H9 (cell line): Measurements from ENCODE around the gene TMEM178B. TPM values are rescaled to one million over a fixed set of nuclear protein-coding genes. Genes with fewer than 3 reads are reported as not detected.

ENCODE experiments used
- DNase-seq: peaks from one replicate; pipeline ENCODE4 v3.0.0-alpha.2; 2017
- H2AFZ ChIP-seq: one replicate; pipeline ENCODE4 v1.6.1; 2013; ENCODE audit warnings: mild to moderate bottlenecking, low read length, control low read depth, moderate library complexity
- H2AK5ac ChIP-seq: 2 replicates; pipeline ENCODE4 v1.6.1; 2013; ENCODE audit warnings: low read length, control low read depth, mixed read lengths; ENCODE audit not compliant: insufficient read length
- H2BK120ac ChIP-seq: one replicate; pipeline ENCODE4 v1.6.1; 2013; ENCODE audit warnings: low read depth, mild to moderate bottlenecking, low read length, control low read depth, inconsistent platforms; ENCODE audit not compliant: poor library complexity, severe bottlenecking
- H2BK12ac ChIP-seq: 2 replicates; pipeline ENCODE4 v1.6.1; 2013; ENCODE audit warnings: low read length, control low read depth, mixed read lengths, low read depth; ENCODE audit not compliant: insufficient read length
- H2BK15ac ChIP-seq: 2 replicates; pipeline ENCODE4 v1.6.1; 2013; ENCODE audit warnings: low read depth, low read length, control low read depth
- H2BK20ac ChIP-seq: one replicate; pipeline ENCODE4 v1.6.1; 2013; ENCODE audit warnings: low read depth, mild to moderate bottlenecking, low read length, control low read depth, inconsistent platforms; ENCODE audit not compliant: poor library complexity, severe bottlenecking
- H2BK5ac ChIP-seq: 2 replicates; pipeline ENCODE4 v1.6.1; 2013; ENCODE audit warnings: low read length, control low read depth, mixed read lengths; ENCODE audit not compliant: insufficient read length
- H3K14ac ChIP-seq: 2 replicates; pipeline ENCODE4 v1.6.1; 2013; ENCODE audit warnings: low read length, control low read depth; ENCODE audit not compliant: insufficient read depth
- H3K18ac ChIP-seq: 2 replicates; pipeline ENCODE4 v1.6.1; 2013; ENCODE audit warnings: low read depth, mild to moderate bottlenecking, mixed read lengths, low read length, control low read depth; ENCODE audit not compliant: insufficient read length
- H3K23ac ChIP-seq: 2 replicates; pipeline ENCODE4 v1.6.1; 2013; ENCODE audit warnings: low read length, control low read depth, mixed read lengths, low read depth; ENCODE audit not compliant: insufficient read length
- H3K23me2 ChIP-seq: 2 replicates; pipeline ENCODE4 v1.6.1; 2013; ENCODE audit warnings: low read depth, mild to moderate bottlenecking, mixed read lengths, low read length, control low read depth; ENCODE audit not compliant: insufficient read length, poor library complexity, severe bottlenecking
- H3K27ac ChIP-seq: 2 replicates; pipeline ENCODE4 v1.5.1; 2013; ENCODE audit warnings: low read length, control low read depth, mixed read lengths, low read depth; ENCODE audit not compliant: insufficient read length
- H3K27me3 ChIP-seq: 2 replicates; pipeline ENCODE4 v1.6.1; 2013; ENCODE audit warnings: low read length, control low read depth, inconsistent platforms; ENCODE audit not compliant: insufficient read depth
- H3K4ac ChIP-seq: 2 replicates; pipeline ENCODE4 v1.6.1; 2013; ENCODE audit warnings: low read depth, mild to moderate bottlenecking, control low read depth, inconsistent platforms, low read length, moderate library complexity
- H3K4me1 ChIP-seq: 2 replicates; pipeline ENCODE4 v1.6.1; 2013; ENCODE audit warnings: low read length, control low read depth, inconsistent platforms; ENCODE audit not compliant: insufficient read depth
- H3K4me2 ChIP-seq: 2 replicates; pipeline ENCODE4 v1.6.1; 2013; ENCODE audit warnings: low read length, control low read depth, mixed read lengths; ENCODE audit not compliant: insufficient read length, insufficient read depth
- H3K56ac ChIP-seq: 2 replicates; pipeline ENCODE4 v1.6.1; 2013; ENCODE audit warnings: low read depth, mild to moderate bottlenecking, mixed read lengths, low read length, control low read depth; ENCODE audit not compliant: insufficient read length
- H3K79me1 ChIP-seq: 2 replicates; pipeline ENCODE4 v1.6.1; 2013; ENCODE audit warnings: low read depth, mild to moderate bottlenecking, moderate library complexity, low read length, control low read depth, inconsistent platforms; ENCODE audit not compliant: insufficient read depth, poor library complexity, severe bottlenecking
- H3K79me2 ChIP-seq: 2 replicates; pipeline ENCODE4 v1.6.1; 2013; ENCODE audit warnings: low read length, control low read depth, inconsistent platforms; ENCODE audit not compliant: insufficient read depth
- H3K9ac ChIP-seq: 2 replicates; pipeline ENCODE4 v1.6.1; 2013; ENCODE audit warnings: low read length, control low read depth, mixed read lengths; ENCODE audit not compliant: insufficient read length; ENCODE audit errors: extremely low read depth
- H3K9me3 ChIP-seq: one replicate; pipeline ENCODE4 v1.6.1; 2013; ENCODE audit warnings: low read depth, low read length, inconsistent platforms; ENCODE audit not compliant: control insufficient read depth
- H3T11ph ChIP-seq: one replicate; pipeline ENCODE4 v1.6.1; 2013; ENCODE audit warnings: mild to moderate bottlenecking, low read length, control low read depth, inconsistent platforms
- H4K20me1 ChIP-seq: one replicate; pipeline ENCODE4 v1.6.1; 2013; ENCODE audit not compliant: control insufficient read depth, insufficient read length, insufficient read depth
- H4K5ac ChIP-seq: 2 replicates; pipeline ENCODE4 v1.6.1; 2013; ENCODE audit warnings: low read depth, mild to moderate bottlenecking, mixed read lengths, low read length, control low read depth; ENCODE audit not compliant: insufficient read length
- H4K8ac ChIP-seq: replicated peaks from 2 replicates; pipeline ENCODE4 v1.6.1; 2013; ENCODE audit warnings: low read length, control low read depth, mixed read lengths, low read depth; ENCODE audit not compliant: insufficient read length
- H4K91ac ChIP-seq: 2 replicates; pipeline ENCODE4 v1.6.1; 2013; ENCODE audit warnings: low read depth, mild to moderate bottlenecking, moderate library complexity, mixed read lengths, low read length, control low read depth; ENCODE audit not compliant: insufficient read length
- H3K27ac Mint-ChIP-seq, 3 experiments: 2 replicates in 2 of 3; 3 replicates in 1 of 3; pipeline ENCODE4 v1.8.0; 2020 to 2021; ENCODE audit warnings: mixed read lengths in 3 of 3, mild to moderate bottlenecking in 1 of 3, moderate library complexity in 1 of 3
- H3K27me3 Mint-ChIP-seq: 2 replicates; pipeline ENCODE4 v1.8.0; 2021; ENCODE audit warnings: low read depth, mild to moderate bottlenecking, moderate library complexity, mixed read lengths
- H3K36me3 Mint-ChIP-seq, 3 experiments: 2 replicates in 2 of 3; 3 replicates in 1 of 3; pipeline ENCODE4 v1.8.0; 2020 to 2021; ENCODE audit warnings: low read depth in 3 of 3, mixed read lengths in 3 of 3; ENCODE audit not compliant: insufficient read depth in 1 of 3
- H3K4me1 Mint-ChIP-seq, 2 experiments: 2 replicates each; pipeline ENCODE4 v1.8.0; 2020; ENCODE audit warnings: mixed read lengths in 2 of 2
- H3K4me3 Mint-ChIP-seq, 2 experiments: 2 replicates in 1 of 2; 3 replicates in 1 of 2; pipeline ENCODE4 v1.8.0; 2020 to 2021; ENCODE audit warnings: mild to moderate bottlenecking in 2 of 2, mixed read lengths in 2 of 2, moderate library complexity in 1 of 2
- H3K9me3 Mint-ChIP-seq, 2 experiments: 2 replicates in 1 of 2; 3 replicates in 1 of 2; pipeline ENCODE4 v1.8.0; 2020; ENCODE audit warnings: mild to moderate bottlenecking in 2 of 2, mixed read lengths in 2 of 2, moderate library complexity in 1 of 2
- WGBS: extraction: QIAGEN DNeasy Blood & Tissue Kit; methylation state at CpG from one replicate; pipeline ENCODE4 v1.1.7; 2013; ENCODE audit warnings: missing lambda C conversion rate, low lambda C conversion rate, mixed read lengths; ENCODE audit not compliant: insufficient read length; ENCODE audit errors: extremely low coverage; 5-methylcytosine and 5-hydroxymethylcytosine counted together
- total RNA-seq: library from RNA; stranded (reverse); gene quantifications from 2 replicates; pipeline ENCODE4 v1.2.1, GENCODE V29; 2021
- TF ChIP-seq, protein P1 (sequence below): fragments of 200-600 bp; sonication (generic); conservative IDR thresholded peaks from 3 replicates; pipeline ENCODE4 v1.8.0; 2021; ENCODE audit warnings: antibody characterized with exemption, mild to moderate bottlenecking

TMEM178B gene
- total RNA-seq, 1 experiment from 2014 or later = 11.3 TPM

DNA sequence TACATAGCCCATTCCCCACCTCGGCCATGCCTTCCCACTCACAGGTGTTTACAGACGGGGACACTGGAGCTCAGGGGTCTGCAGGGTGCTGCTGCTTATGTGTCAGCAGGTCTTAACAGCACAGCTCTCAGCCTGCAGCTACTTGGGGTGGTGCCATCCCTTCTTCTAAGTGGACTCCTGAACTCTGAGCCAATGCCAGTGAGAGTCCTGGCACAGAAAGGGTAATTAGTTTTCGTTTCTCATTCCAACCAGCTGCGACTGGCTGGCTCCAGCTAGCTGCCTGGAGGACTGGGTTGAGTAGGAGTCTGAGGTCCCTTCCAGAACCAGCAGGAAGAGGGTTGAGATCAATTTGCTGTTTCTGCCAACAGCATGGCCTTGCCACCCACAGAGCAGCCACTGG, 389.1 kb downstream of the TMEM178B start:
- DNase-seq = no peak
- H4K8ac ChIP-seq = no peak overlapping the region
- H3K27me3 ChIP-seq = no peaks in the 10 kb centered on the region; the same call in 1 of the 2 replicates
- H2BK5ac ChIP-seq = no peak overlapping the region
- Mint-ChIP-seq H3K4me1 (peaks cover 10 to 14% of the 10 kb centered on the region in 2 experiments), H3K27ac (peak overlapping the region in 1 of 3 experiments; percentile 63; a peak in 1 of 7 replicates), H3K27me3 (peaks cover 2% of the 10 kb centered on the region), H3K4me3 (no peak overlapping the region), H3K9me3 (no peaks in the 10 kb centered on the region; a peak in 1 of 5 replicates), H3K36me3 (peaks cover 0 to 2% (median 1%) of the 10 kb centered on the region in 3 experiments; a peak in 2 of 7 replicates)
- H3K14ac ChIP-seq = no peak overlapping the region
- no peaks in the 10 kb centered on the region for H4K20me1 ChIP-seq
- no peaks in the 10 kb centered on the region for H3K23me2 ChIP-seq
- H2BK20ac ChIP-seq = no peak overlapping the region
- H3K79me1 ChIP-seq = no peaks in the 10 kb centered on the region
- no peak overlapping the region for H2AK5ac ChIP-seq
- 0 out of 2 replicates have a peak, but pooled peaks cover 4% of the 10 kb centered on the region for H3K4me1 ChIP-seq
- no peak overlapping the region for H4K5ac ChIP-seq
- H2BK15ac ChIP-seq = no peak overlapping the region
- H3K79me2 ChIP-seq = no peaks in the 10 kb centered on the region
- H2BK12ac ChIP-seq = no peak overlapping the region
- no CpG with 5 or more reads among the region's 4 CpGs for WGBS
- H3T11ph ChIP-seq = no peak overlapping the region
- no peak overlapping the region for H2BK120ac ChIP-seq
- no peak overlapping the region for H4K91ac ChIP-seq
- H3K23ac ChIP-seq = no peak overlapping the region
- no peak overlapping the region for H3K4me2 ChIP-seq
- TF ChIP-seq, protein P1, sequence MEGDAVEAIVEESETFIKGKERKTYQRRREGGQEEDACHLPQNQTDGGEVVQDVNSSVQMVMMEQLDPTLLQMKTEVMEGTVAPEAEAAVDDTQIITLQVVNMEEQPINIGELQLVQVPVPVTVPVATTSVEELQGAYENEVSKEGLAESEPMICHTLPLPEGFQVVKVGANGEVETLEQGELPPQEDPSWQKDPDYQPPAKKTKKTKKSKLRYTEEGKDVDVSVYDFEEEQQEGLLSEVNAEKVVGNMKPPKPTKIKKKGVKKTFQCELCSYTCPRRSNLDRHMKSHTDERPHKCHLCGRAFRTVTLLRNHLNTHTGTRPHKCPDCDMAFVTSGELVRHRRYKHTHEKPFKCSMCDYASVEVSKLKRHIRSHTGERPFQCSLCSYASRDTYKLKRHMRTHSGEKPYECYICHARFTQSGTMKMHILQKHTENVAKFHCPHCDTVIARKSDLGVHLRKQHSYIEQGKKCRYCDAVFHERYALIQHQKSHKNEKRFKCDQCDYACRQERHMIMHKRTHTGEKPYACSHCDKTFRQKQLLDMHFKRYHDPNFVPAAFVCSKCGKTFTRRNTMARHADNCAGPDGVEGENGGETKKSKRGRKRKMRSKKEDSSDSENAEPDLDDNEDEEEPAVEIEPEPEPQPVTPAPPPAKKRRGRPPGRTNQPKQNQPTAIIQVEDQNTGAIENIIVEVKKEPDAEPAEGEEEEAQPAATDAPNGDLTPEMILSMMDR = no peak
- H3K9me3 ChIP-seq = no peaks in the 10 kb centered on the region
- no peak overlapping the region for H3K9ac ChIP-seq
- no peak overlapping the region for H3K4ac ChIP-seq
- H3K27ac ChIP-seq = no peak overlapping the region
- H3K18ac ChIP-seq = no peak overlapping the region
- no peak overlapping the region for H2AFZ ChIP-seq
- H3K56ac ChIP-seq = no peak overlapping the region
